ENCODE data around the gene PNMA1. TPM values are rescaled to one million over a fixed set of nuclear protein-coding genes. Genes with fewer than 3 reads are reported as not detected.

Gene PNMA1
- total RNA-seq, 2 experiments from 2014 or later: 32.1 to 34.9 TPM

GRCh38 chr14:73684627-73685026, 29.6 kb downstream of the PNMA1 start:
- H3K27me3 Mint-ChIP-seq: no peaks in the 10 kb centered on the region
- no peak overlapping the region for H3K4me3 Mint-ChIP-seq
- POLR2A ChIA-PET: no interaction called here
- H3K27ac Mint-ChIP-seq: no peak overlapping the region
- no peaks in the 10 kb centered on the region for H3K4me1 Mint-ChIP-seq
- no peaks in the 10 kb centered on the region for H3K36me3 Mint-ChIP-seq
- no peak for DNase-seq
- H3K9me3 Mint-ChIP-seq: no peaks in the 10 kb centered on the region
- no peak for ATAC-seq (ENCODE audit: low read depth)

GRCh38 chr14:73680821-73681220, 33.4 kb downstream of the PNMA1 start:
- no peak for ATAC-seq (ENCODE audit: low read depth)
- POLR2A ChIA-PET: no interaction called here
- H3K27me3 Mint-ChIP-seq: no peaks in the 10 kb centered on the region
- H3K4me1 Mint-ChIP-seq: no peaks in the 10 kb centered on the region
- H3K36me3 Mint-ChIP-seq: no peaks in the 10 kb centered on the region
- DNase-seq: no peak
- H3K4me3 Mint-ChIP-seq: no peak overlapping the region
- no peaks in the 10 kb centered on the region for H3K9me3 Mint-ChIP-seq
- H3K27ac Mint-ChIP-seq: no peak overlapping the region

- POLR2A ChIA-PET: interaction anchor here (0.5 to 0.7 kb wide), 2 partner anchors 85 to 348 kb away, joined by 3 to 4 read pairs; no protein-coding TSS in a partner anchor
- H3K27me3 Mint-ChIP-seq: no peaks in the 10 kb centered on the region
- H3K27ac Mint-ChIP-seq: no peak overlapping the region
- H3K4me1 Mint-ChIP-seq: no peaks in the 10 kb centered on the region
- no peaks in the 10 kb centered on the region for H3K9me3 Mint-ChIP-seq
- DNase-seq (no peak), ATAC-seq (ENCODE audit: low read depth) (no peak)
- no peak overlapping the region for H3K4me3 Mint-ChIP-seq
- no peaks in the 10 kb centered on the region for H3K36me3 Mint-ChIP-seq
Observed at GRCh38 chr14:73678698-73679097, 35.5 kb downstream of the PNMA1 start.

GRCh38 chr14:73674986-73675385, 39.2 kb downstream of the PNMA1 start:
- DNase-seq (no peak), ATAC-seq (ENCODE audit: low read depth) (no peak)
- H3K4me3 Mint-ChIP-seq: no peak overlapping the region
- POLR2A ChIA-PET: no interaction called here
- H3K36me3 Mint-ChIP-seq: no peaks in the 10 kb centered on the region
- H3K27ac Mint-ChIP-seq: no peak overlapping the region
- no peaks in the 10 kb centered on the region for H3K4me1 Mint-ChIP-seq
- no peaks in the 10 kb centered on the region for H3K9me3 Mint-ChIP-seq
- H3K27me3 Mint-ChIP-seq: no peaks in the 10 kb centered on the region

- ATAC-seq (ENCODE audit: low read depth): no peak
- DNase-seq: no peak
- H3K27me3 Mint-ChIP-seq: no peaks in the 10 kb centered on the region
- no peak overlapping the region for H3K27ac Mint-ChIP-seq
- POLR2A ChIA-PET: no interaction called here
- H3K9me3 Mint-ChIP-seq: no peaks in the 10 kb centered on the region
- H3K4me3 Mint-ChIP-seq: no peak overlapping the region
- H3K36me3 Mint-ChIP-seq: no peaks in the 10 kb centered on the region
- peaks cover 1% of the 10 kb centered on the region for H3K4me1 Mint-ChIP-seq
Observed at GRCh38 chr14:73667854-73668253, 46.3 kb downstream of the PNMA1 start.

GRCh38 chr14:73666583-73666982, 47.6 kb downstream of the PNMA1 start:
- Mint-ChIP-seq H3K36me3 (no peaks in the 10 kb centered on the region), H3K4me1 (peaks cover 1% of the 10 kb centered on the region), H3K27me3 (no peaks in the 10 kb centered on the region), H3K4me3 (no peak overlapping the region), H3K9me3 (no peaks in the 10 kb centered on the region), H3K27ac (no peak overlapping the region)
- DNase-seq (no peak), ATAC-seq (ENCODE audit: low read depth) (no peak)
- POLR2A ChIA-PET: no interaction called here

- no peaks in the 10 kb centered on the region for H3K27me3 Mint-ChIP-seq
- no peak for ATAC-seq (ENCODE audit: low read depth)
- POLR2A ChIA-PET: no interaction called here
- no peak for DNase-seq
- H3K4me3 Mint-ChIP-seq: no peak overlapping the region
- no peaks in the 10 kb centered on the region for H3K9me3 Mint-ChIP-seq
- no peaks in the 10 kb centered on the region for H3K36me3 Mint-ChIP-seq
- peaks cover 1% of the 10 kb centered on the region for H3K4me1 Mint-ChIP-seq
- no peak overlapping the region for H3K27ac Mint-ChIP-seq
Observed at GRCh38 chr14:73665130-73665529, 49.1 kb downstream of the PNMA1 start.

GRCh38 chr14:73663548-73664212, 50.5 kb downstream of the PNMA1 start:
- Mint-ChIP-seq H3K36me3 (no peaks in the 10 kb centered on the region), H3K4me3 (no peak overlapping the region), H3K4me1 (peaks cover 1% of the 10 kb centered on the region), H3K9me3 (no peaks in the 10 kb centered on the region), H3K27me3 (no peaks in the 10 kb centered on the region), H3K27ac (no peak overlapping the region)
- DNase-seq (no peak), ATAC-seq (ENCODE audit: low read depth) (no peak)
- POLR2A ChIA-PET: no interaction called here

- no peak for DNase-seq
- POLR2A ChIA-PET: no interaction called here
- Mint-ChIP-seq H3K27me3 (no peaks in the 10 kb centered on the region), H3K4me3 (no peak overlapping the region), H3K9me3 (no peaks in the 10 kb centered on the region), H3K4me1 (peaks cover 1% of the 10 kb centered on the region), H3K27ac (no peak overlapping the region), H3K36me3 (peaks cover 1% of the 10 kb centered on the region)
- no peak for ATAC-seq (ENCODE audit: low read depth)
Observed at GRCh38 chr14:73662487-73662943, 51.7 kb downstream of the PNMA1 start.

GRCh38 chr14:73661872-73662271, 52.3 kb downstream of the PNMA1 start:
- no peaks in the 10 kb centered on the region for H3K9me3 Mint-ChIP-seq
- POLR2A ChIA-PET: no interaction called here
- peaks cover 1% of the 10 kb centered on the region for H3K4me1 Mint-ChIP-seq
- no peak overlapping the region for H3K4me3 Mint-ChIP-seq
- no peaks in the 10 kb centered on the region for H3K27me3 Mint-ChIP-seq
- H3K36me3 Mint-ChIP-seq: peaks cover 1% of the 10 kb centered on the region
- ATAC-seq (ENCODE audit: low read depth) (no peak), DNase-seq (no peak)
- no peak overlapping the region for H3K27ac Mint-ChIP-seq

Small RNA genes lying within 50 kb of the gene (microRNA-seq; reads per million reads assigned to microRNA genes)
- not detected for gene MIR4505

Other genes starting within 250 kb of the PNMA1 start
- gene RIOX1, start 223.5 kb downstream of the PNMA1 start, total RNA-seq: 10 to 100 TPM; 22.2 to 23.9 TPM
- gene ACOT1, start 177.2 kb downstream of the PNMA1 start, total RNA-seq: 1 to 10 TPM; 1.3 to 2.0 TPM
- gene HEATR4, start 155.4 kb downstream of the PNMA1 start, total RNA-seq: not detected
- 10 to 100 TPM; 13.4 to 14.5 TPM for gene ACOT2, start 145.2 kb downstream of the PNMA1 start, total RNA-seq
- 1 to 10 TPM; 1.9 TPM for gene ACOT4, start 122.5 kb downstream of the PNMA1 start, total RNA-seq
- not detected for gene ACOT6, start 101.9 kb downstream of the PNMA1 start, total RNA-seq
- gene DNAL1, start 69.4 kb downstream of the PNMA1 start, total RNA-seq: 1 to 10 TPM; 6.3 TPM
- gene PTGR2, start 137.4 kb upstream of the PNMA1 start, total RNA-seq: 1 to 10 TPM; 3.4 to 3.6 TPM
- 10 to 100 TPM; 53.3 to 56.5 TPM for gene ZNF410, start 172.5 kb upstream of the PNMA1 start, total RNA-seq
- 1 to 10 TPM; 2.6 to 3.5 TPM for gene FAM161B, start 235.7 kb upstream of the PNMA1 start, total RNA-seq
- 10 to 100 TPM; 26.4 to 27.2 TPM for gene COQ6, start 235.9 kb upstream of the PNMA1 start, total RNA-seq

All from activated naive CD8-positive, alpha-beta T cell treated with anti-CD3 and anti-CD28 coated beads, Interleukin-2, amount 10 ng/mL, durations not matched to agents 7 days and 5 days (primary cell).